Endothelial cell (in vitro differentiated cells): ENCODE data around the gene MLEC. TPM values are rescaled to one million over a fixed set of nuclear protein-coding genes. Genes with fewer than 3 reads are reported as not detected.
A peak's percentile ranks its signal among the peaks of the same experiment; 100 is the strongest.

Experiments
- DNase-seq: peaks from one replicate; pipeline ENCODE4 v3.0.0; 2021; ENCODE audit warnings: low spot score
- H3K27ac Mint-ChIP-seq: one replicate; pipeline ENCODE4 v1.8.0; 2021; ENCODE audit warnings: mixed read lengths, inconsistent platforms; ENCODE audit not compliant: unreplicated experiment
- H3K27me3 Mint-ChIP-seq: one replicate; pipeline ENCODE4 v1.8.0; 2021; ENCODE audit warnings: mild to moderate bottlenecking, moderate library complexity, mixed read lengths, inconsistent platforms; ENCODE audit not compliant: unreplicated experiment
- H3K36me3 Mint-ChIP-seq: one replicate; pipeline ENCODE4 v1.8.0; 2021; ENCODE audit warnings: mild to moderate bottlenecking, low read depth, mixed read lengths, inconsistent platforms; ENCODE audit not compliant: unreplicated experiment
- H3K4me1 Mint-ChIP-seq: one replicate; pipeline ENCODE4 v1.8.0; 2021; ENCODE audit warnings: mild to moderate bottlenecking, mixed read lengths, inconsistent platforms; ENCODE audit not compliant: unreplicated experiment
- H3K4me3 Mint-ChIP-seq: one replicate; pipeline ENCODE4 v1.8.0; 2021; ENCODE audit warnings: mild to moderate bottlenecking, mixed read lengths, inconsistent platforms; ENCODE audit not compliant: unreplicated experiment
- H3K9me3 Mint-ChIP-seq: one replicate; pipeline ENCODE4 v1.8.0; 2021; ENCODE audit warnings: mixed read lengths, inconsistent platforms; ENCODE audit not compliant: unreplicated experiment
- CTCF ChIP-seq: fragments of 200-600 bp; sonication (generic); IDR thresholded peaks from one replicate; pipeline ENCODE4 v1.5.0; 2021; ENCODE audit warnings: antibody characterized with exemption; ENCODE audit not compliant: unreplicated experiment
- long read RNA-seq: library from polyadenylated mRNA; unstranded; transcript quantifications from one replicate; pipeline ENCODE4 v2.0.0, GENCODE V29; 2020; ENCODE audit not compliant: unreplicated experiment
- total RNA-seq: library from RNA; stranded (reverse); fragmentation: NEBNext Ultra II Directional; extraction: Animal tissue kit (Norgen Biotek cat#: 25700); gene quantifications from one replicate; pipeline ENCODE4 v1.2.1, GENCODE V29; 2021; ENCODE audit not compliant: unreplicated experiment

Gene MLEC, protein sequence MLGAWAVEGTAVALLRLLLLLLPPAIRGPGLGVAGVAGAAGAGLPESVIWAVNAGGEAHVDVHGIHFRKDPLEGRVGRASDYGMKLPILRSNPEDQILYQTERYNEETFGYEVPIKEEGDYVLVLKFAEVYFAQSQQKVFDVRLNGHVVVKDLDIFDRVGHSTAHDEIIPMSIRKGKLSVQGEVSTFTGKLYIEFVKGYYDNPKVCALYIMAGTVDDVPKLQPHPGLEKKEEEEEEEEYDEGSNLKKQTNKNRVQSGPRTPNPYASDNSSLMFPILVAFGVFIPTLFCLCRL
- total RNA-seq: 124 TPM
- long read RNA-seq, full-length matches to known transcripts: 61 of 71 reads
- long read RNA-seq, partial matches to known transcripts: 0 of 71 reads
- long read RNA-seq, other reads (novel, unspliced or antisense): 10 of 71 reads

- peak; percentile 14 for TF ChIP-seq CTCF
- H3K36me3 Mint-ChIP-seq: peaks cover 4% of the 10 kb centered on the region
- peak within 1 kb of the TSS; percentile 95 for H3K27ac Mint-ChIP-seq
- peak within 1 kb of the TSS; percentile 97 for H3K4me3 Mint-ChIP-seq
- peaks cover 6% of the 10 kb centered on the region for H3K27me3 Mint-ChIP-seq
- peak; percentile 99 for DNase-seq
- peaks cover 39% of the 10 kb centered on the region for H3K4me1 Mint-ChIP-seq
- H3K9me3 Mint-ChIP-seq: no peaks in the 10 kb centered on the region
These were observed at the start of gene MLEC for GRCh38 chr12:120686690-120687577. TSS of gene MLEC (plus strand) at chr12:120687149. CDS start at chr12:120687297, 148 bp downstream.

DNA sequence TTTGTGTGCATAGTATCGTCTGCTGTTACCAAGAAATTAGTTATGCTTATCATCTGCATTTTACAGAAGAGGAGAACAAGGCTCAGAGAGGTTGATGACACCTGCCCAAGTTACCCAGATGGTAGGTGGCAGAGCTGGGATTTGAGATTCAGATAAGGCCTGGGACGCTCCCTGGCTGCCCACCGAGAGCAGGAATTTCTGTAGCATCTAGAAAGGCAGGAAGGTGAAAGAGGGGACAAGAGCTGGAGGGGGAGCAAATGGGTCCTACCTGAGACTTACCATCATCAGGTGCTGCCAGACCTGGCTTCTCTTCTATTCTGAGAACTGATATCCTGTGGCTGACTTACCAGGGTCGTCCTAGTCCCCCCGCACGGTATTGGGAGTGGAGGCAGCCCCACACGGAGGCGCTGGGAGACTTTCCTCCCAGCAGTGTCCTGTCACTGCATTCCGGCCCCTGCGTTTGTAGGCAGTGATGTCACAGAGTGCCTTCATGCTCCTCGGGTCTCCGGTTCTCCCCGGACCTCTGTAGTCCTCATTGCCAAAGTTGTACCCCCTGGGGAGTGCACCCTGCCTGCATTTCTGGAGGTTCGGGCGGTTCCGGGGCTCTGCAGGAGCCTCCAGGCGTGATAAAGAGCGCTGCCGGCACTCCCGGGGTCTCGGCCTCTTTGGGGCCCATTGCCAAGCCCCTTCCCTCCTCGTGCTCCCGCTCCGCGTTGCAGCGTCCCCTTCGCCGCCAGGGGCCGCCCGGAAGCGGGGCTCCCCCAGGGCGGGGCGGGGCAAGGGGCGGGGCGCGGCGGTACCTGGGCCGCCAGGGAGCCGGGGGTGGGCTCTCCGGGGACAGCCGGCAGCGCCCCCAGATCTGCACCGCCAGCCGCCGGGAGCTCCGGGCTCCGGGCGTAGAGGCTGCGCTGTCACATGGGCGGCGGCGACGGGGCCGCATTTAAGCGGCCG, 46.9 kb upstream of the MLEC start, which contains the start of gene CABP1:
Gene CABP1, plus strand, starts transcription at position 856 of the 951 bp plus-strand sequence. Its CDS starts 60 bp downstream, at position 916.
- peaks cover 9% of the 10 kb centered on the region for H3K4me1 Mint-ChIP-seq
- peaks cover 12% of the 10 kb centered on the region for H3K27me3 Mint-ChIP-seq
- TF ChIP-seq CTCF: no peak
- peak within 1 kb of the TSS; percentile 77 for H3K4me3 Mint-ChIP-seq
- peak; percentile 33 for DNase-seq
- H3K36me3 Mint-ChIP-seq: no peaks in the 10 kb centered on the region
- peak within 1 kb of the TSS; percentile 81 for H3K27ac Mint-ChIP-seq
- H3K9me3 Mint-ChIP-seq: no peaks in the 10 kb centered on the region

DNA sequence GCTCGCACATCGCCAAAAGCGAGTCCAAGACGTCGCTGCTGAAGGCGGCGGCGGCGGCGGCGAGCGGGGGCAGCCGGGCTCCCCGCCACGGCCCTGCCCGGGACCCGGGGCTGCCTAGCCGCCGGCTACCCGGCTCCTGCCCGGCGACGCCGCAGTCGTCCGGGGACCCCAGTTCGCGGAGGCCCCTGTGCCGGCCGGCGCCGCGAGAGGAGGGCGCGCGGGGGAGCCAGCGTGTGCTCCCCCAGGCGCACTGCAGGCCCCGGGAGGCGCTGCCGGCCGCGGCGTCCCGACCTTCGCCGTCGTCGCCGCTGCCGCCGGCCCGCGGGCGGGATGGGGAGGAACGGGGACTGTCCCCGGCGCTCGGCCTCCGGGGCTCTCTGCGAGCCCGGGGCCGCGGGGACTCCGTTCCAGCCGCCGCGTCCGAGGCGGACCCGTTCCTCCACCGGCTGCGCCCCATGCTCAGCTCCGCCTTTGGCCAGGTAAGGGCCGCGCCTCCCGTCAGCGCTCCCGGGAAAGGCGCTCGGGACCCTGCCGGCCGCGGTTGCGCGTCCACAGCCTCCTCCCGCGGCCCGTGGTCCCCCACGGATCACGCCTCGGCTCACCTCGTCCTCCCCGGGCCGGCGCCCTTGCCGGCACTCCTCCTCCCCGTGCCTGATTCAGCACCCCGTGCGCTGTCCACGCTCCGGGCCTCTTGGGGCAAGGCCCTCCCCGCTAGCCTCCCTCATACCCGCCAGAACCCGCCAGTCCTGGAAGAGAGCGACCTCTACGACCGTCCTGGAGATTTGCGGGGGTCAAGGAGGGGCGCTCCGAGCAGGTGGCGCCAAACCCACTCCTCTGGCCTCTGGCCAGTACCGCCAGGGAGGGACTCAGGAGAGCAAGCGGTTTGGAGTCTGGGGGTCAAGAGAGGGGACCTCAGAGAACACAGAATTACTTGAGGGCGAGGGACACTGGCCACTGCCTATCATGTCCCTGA, 45.8 kb upstream of the MLEC start:
- no peaks in the 10 kb centered on the region for H3K36me3 Mint-ChIP-seq
- H3K4me3 Mint-ChIP-seq: peak overlapping the region; percentile 77
- peaks cover 9% of the 10 kb centered on the region for H3K4me1 Mint-ChIP-seq
- H3K9me3 Mint-ChIP-seq: no peaks in the 10 kb centered on the region
- no peak for TF ChIP-seq CTCF
- peaks cover 14% of the 10 kb centered on the region for H3K27me3 Mint-ChIP-seq
- peak; percentile 72 for DNase-seq
- no peak overlapping the region for H3K27ac Mint-ChIP-seq

- TF ChIP-seq CTCF: no peak
- Mint-ChIP-seq H3K27me3 (peaks cover 14% of the 10 kb centered on the region), H3K9me3 (no peaks in the 10 kb centered on the region), H3K36me3 (no peaks in the 10 kb centered on the region), H3K27ac (no peak overlapping the region), H3K4me1 (peaks cover 9% of the 10 kb centered on the region), H3K4me3 (no peak overlapping the region)
- DNase-seq: no peak
These were observed 44.8 kb upstream of the MLEC start for GRCh38 chr12:120642121-120642520.
